GM19351 (cell line): ENCODE measurements around the gene SLC25A13.

Source experiments
- ATAC-seq: cut with Tn5 transposase; IDR thresholded peaks from one replicate; pipeline ENCODE4 v1.9.1; 2021; ENCODE audit warnings: mild to moderate bottlenecking, moderate library complexity; ENCODE audit not compliant: unreplicated experiment

SLC25A13 gene

GRCh38 chr7:96322847-96323461, 1.1 kb upstream of the SLC25A13 start:
- no peak for ATAC-seq

- no peak for ATAC-seq
These were observed 436 bp upstream of the SLC25A13 start for GRCh38 chr7:96322373-96322695.

GRCh38 chr7:96321031-96321657, 754 bp downstream of the SLC25A13 start:
- ATAC-seq: peak; percentile 36

- ATAC-seq: peak; percentile 49
These were observed 1.5 kb downstream of the SLC25A13 start for GRCh38 chr7:96320442-96320841.

GRCh38 chr7:96319439-96319838, 2.5 kb downstream of the SLC25A13 start:
- ATAC-seq: no peak

GRCh38 chr7:96316949-96317348, 4.9 kb downstream of the SLC25A13 start:
- ATAC-seq: no peak

GRCh38 chr7:96315125-96315512, 6.8 kb downstream of the SLC25A13 start:
- ATAC-seq: no peak

GRCh38 chr7:96314402-96315124, 7.3 kb downstream of the SLC25A13 start:
- ATAC-seq: no peak

GRCh38 chr7:96313940-96314339, 8.0 kb downstream of the SLC25A13 start:
- ATAC-seq: no peak

GRCh38 chr7:96312502-96312901, 9.4 kb downstream of the SLC25A13 start:
- ATAC-seq: no peak

GRCh38 chr7:96311967-96312366, 9.9 kb downstream of the SLC25A13 start:
- ATAC-seq: no peak

GRCh38 chr7:96310110-96310509, 11.8 kb downstream of the SLC25A13 start:
- no peak for ATAC-seq

- no peak for ATAC-seq
These were observed 13.0 kb downstream of the SLC25A13 start for GRCh38 chr7:96308950-96309263.

GRCh38 chr7:96308253-96308949, 13.5 kb downstream of the SLC25A13 start:
- no peak for ATAC-seq

GRCh38 chr7:96306385-96307125, 15.3 kb downstream of the SLC25A13 start:
- no peak for ATAC-seq

- ATAC-seq: no peak
These were observed 16.0 kb downstream of the SLC25A13 start for GRCh38 chr7:96305915-96306314.

- ATAC-seq: no peak
These were observed 17.3 kb downstream of the SLC25A13 start for GRCh38 chr7:96304573-96304972.

- no peak for ATAC-seq
These were observed 18.0 kb downstream of the SLC25A13 start for GRCh38 chr7:96303686-96304443.

- peak; percentile 53 for ATAC-seq
These were observed 18.7 kb downstream of the SLC25A13 start for GRCh38 chr7:96303105-96303685.

- ATAC-seq: no peak
These were observed 20.9 kb downstream of the SLC25A13 start for GRCh38 chr7:96300986-96301385.
